HG03457 (cell line): ENCODE measurements around the gene ARHGAP30.
"Not testable (repeated sequence)": the region's sequence is repeated elsewhere in the genome, so short reads cannot be mapped to it uniquely, and the experiment has no call there.

Source experiments
- ATAC-seq: cut with Tn5 transposase; IDR thresholded peaks from one replicate; pipeline ENCODE4 v1.9.1; 2021; ENCODE audit warnings: moderate number of reproducible peaks; ENCODE audit not compliant: unreplicated experiment

Gene ARHGAP30

GRCh38 chr1:161071886-161072371, 2.2 kb upstream of the ARHGAP30 start:
- no peak for ATAC-seq

GRCh38 chr1:161070761-161071160, 1.1 kb upstream of the ARHGAP30 start:
- no peak for ATAC-seq

DNA sequence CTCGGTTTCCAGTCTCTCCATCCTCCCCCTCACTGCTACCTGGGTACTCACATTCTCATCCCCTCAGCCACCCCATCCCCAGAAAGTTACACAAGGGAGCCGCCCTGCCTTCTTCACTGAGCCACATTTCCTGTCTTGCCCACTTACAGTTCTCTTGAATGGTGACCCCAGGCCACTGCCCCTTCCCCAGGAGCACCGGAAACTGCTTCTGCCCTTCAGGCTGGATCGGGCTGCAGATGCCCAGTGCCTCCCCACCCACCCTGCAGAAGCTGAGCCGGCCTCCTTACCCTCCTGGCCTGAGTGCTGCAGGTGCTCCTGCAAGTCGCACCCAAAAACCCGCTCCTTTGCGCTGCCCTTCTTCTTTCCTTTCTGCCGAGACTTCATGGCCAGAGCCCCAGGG, 450 bp downstream of the ARHGAP30 start:
- ATAC-seq, result peak; percentile 3

DNA sequence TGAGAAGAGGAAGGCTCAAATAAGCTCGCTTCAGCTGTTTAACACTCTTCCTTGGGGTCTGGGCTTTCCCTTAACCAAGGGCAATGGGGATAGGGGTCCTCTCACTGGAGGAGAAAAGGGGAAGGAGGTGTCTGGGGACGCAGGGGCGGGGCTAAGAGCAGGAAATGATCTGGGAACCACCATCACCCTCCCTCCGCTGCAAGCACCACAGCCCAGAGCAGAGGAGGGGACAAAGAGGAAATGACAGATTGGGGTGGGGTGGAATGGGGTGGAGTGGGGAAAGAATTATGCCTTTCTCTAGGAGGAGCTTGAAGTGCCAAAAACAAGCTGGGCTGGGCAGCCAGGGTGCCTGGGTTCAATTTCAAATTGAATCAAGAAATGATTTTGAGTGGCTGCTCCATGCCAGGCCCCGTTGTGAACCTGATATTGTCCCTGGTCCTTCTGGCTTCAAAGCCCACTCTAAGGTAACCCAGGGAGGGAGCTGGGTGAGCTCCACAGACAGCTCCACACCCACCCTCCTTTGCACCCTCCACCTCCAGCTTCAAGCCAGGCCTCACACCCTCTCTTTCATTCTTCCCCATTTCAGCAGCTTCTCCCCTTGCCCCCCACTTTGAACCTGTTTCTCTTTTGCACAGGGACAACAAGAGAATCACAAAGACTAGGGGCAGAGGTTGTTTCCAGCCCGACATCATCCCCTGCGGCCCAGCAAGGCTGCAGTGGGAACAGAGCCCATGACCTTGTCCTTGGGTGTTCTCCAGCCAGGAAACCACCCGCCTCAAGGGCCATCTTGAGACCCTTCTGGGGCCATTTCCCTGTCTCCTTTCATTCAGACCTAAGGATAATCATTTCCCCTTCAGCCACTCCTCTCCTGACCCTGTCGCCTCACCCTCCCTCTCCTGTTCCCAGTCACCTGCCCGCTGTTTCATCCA, 1.1 kb downstream of the ARHGAP30 start:
- peak; percentile 31 for ATAC-seq

DNA sequence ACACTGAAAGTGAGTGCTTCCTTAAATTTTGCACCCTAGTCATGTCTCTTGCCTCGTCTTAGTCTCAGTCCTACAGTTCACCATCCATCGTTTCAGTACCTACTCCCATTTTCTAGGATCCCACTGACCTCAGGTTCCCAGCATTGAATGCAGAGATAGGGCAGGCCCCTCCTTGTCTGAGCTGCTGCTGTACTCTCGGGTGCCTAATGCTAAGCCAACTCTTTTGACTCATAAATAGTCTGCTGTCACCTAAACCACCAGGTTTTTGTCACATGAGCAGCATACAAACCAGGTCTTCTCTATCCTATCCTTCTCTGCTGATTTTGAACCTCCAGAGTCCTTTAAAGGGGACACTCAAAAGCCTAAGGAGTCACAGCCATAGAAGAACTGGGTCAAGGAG, 3.0 kb downstream of the ARHGAP30 start:
- no peak for ATAC-seq

DNA sequence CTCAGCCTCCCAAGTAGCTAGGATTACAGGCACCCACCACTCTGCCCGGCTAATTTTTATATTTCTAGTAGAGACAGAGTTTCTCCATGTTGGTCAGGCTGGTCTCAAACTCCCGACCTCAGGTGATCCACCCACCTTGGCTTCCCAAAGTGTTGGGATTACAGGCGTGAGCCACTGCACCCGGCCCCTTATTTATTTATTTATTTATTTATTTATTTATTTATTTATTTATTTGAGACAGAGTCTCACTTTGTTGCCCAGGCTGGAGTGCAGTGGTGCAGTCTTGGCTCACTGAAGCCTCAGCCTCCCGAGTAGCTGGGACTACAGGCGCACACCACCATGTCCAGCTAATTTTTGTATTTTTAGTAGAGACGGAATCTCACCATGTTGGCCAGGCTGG, 4.0 kb downstream of the ARHGAP30 start:
- not testable (repeated sequence) for ATAC-seq

- not testable (repeated sequence) for ATAC-seq
Observed at GRCh38 chr1:161063936-161064335, 5.8 kb downstream of the ARHGAP30 start.

GRCh38 chr1:161061419-161061818, 8.3 kb downstream of the ARHGAP30 start:
- no peak for ATAC-seq

- ATAC-seq, result no peak
Observed at GRCh38 chr1:161059293-161059692, 10.4 kb downstream of the ARHGAP30 start.

GRCh38 chr1:161054805-161055204, 14.9 kb downstream of the ARHGAP30 start:
- ATAC-seq, result no peak

DNA sequence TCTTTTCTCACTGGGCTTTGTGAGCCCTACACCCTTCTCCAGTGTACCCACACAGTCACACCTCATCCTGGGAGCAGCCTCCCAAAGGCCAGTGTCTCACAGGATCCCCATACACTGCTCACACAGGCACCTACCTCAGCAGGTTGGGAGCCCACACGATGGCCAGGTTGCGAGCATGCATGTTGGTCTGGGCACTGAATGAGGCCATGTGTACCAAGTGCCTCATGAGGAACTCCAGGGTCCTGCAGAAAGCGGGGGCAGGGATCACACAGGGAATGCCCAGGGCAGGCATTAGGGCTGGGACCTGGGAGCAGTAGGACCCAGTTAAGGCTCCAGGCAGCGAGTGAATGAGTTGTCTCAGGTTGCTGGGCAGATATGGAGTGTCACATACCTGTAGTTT, 15.5 kb downstream of the ARHGAP30 start:
- ATAC-seq, result no peak

DNA sequence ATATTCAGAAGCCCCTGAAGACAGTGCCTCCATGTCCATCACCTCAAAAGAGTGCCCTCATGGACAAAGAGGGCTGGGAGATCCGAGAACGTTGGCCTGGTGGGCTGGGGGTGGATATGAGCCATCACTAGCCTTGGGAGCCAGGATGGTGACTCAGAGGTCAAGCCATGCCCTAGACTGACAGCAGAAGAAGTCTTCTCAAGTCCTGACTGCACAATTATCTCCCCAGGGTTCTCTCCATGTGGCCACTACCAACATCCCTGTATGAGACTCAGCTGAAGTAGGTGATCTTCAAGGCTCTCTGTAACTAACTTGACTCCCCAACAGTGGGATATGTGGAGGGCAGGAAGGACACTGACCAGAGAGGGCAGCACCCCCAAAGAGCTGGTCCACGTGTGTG, 16.8 kb downstream of the ARHGAP30 start:
- ATAC-seq, result no peak

GRCh38 chr1:161051219-161051618, 18.5 kb downstream of the ARHGAP30 start:
- ATAC-seq, result no peak

DNA sequence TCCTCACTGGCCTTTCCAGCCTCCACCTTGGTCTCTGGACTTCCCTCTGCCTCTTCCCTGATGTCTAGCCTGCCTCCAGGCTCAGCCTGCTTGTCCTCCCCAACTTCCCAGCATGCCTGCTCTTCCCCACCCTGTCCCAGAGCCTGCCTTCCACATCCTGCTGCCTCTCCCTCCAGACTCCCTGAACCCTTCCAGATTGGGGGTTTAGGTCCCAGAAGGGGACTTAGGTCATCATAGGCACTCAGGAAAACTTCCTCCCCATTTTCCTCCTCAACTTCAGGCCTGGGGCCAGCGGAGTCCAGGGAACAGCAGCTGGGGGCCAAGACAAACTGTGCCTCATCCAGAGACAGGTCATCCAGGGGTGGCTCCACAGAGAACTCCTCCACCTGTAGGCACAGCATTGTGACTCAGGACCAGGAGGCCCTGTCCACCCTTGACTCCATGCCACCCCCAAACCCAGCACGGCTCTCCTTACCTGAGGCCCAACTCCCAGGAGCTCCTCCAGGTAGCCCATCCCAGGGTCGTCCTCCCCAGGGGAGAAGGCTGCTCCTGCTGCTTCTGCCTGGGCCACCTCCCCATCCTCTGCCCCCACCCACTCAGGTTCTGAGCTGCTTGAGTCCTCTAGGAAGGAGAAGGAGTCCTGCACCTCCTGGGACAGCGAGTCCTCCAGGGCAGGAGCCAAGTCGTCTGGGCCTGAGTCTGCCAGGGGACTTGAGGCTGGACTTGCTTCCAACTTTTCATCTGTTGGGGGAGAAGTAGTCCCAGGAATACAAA, 20.6 kb downstream of the ARHGAP30 start:
- ATAC-seq, result no peak

GRCh38 chr1:161047436-161048420, 22.0 kb downstream of the ARHGAP30 start:
- no peak for ATAC-seq

GRCh38 chr1:161046605-161047228, 23.0 kb downstream of the ARHGAP30 start:
- ATAC-seq, result no peak

- ATAC-seq, result peak; percentile 41
Observed at GRCh38 chr1:161045736-161046604, 23.7 kb downstream of the ARHGAP30 start, which contains the start of gene USF1. Gene USF1 (minus strand): TSS chr1:161045977. CDS start chr1:161043275, 2,702 bp downstream.

DNA sequence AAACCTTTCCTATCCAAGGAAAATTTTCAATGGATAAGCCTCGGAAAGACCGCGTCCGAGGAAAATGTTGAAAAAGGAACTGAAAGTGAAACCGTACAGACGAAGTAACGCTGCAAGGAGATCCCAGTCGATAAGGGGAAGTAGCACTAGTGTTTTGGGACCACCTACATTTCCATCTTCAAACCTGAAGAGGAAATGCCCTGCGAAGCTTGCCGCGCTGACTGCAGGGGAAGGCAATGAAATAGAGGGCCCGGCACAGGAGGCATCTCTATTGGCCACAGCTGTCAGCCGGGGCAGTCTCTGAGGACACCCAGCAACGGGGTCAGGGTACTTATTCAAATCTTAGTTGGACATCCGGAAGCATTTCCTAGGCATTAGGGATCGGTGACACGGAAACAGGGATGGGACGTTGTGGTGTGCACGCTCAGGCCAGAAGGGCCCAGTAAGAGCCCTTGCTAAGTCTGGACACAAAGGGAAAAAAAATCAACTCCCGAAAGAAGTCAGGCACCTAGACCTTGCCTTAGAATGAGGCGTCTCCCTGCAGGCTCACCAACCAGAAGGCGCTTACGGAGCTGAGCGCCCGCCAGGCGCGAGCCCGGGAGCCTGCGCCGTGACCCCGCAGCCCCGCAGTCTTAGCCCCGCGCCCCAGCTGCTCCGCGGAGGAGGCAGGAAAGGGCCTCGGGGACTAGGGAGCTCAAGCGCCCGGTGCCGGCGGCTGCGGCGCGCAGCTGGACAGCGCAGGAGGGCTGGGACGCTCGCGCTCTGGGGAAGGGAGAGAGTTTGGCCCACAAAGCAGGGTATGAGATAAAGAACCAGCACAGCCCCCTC, 24.6 kb downstream of the ARHGAP30 start:
- ATAC-seq, result peak; percentile 29
